GM12878 (cell line): ENCODE data around the gene FASTKD2. TPM values are rescaled to one million over a fixed set of nuclear protein-coding genes. Genes with fewer than 3 reads are reported as not detected.

Source experiments
- BCL3 ChIP-seq: IDR thresholded peaks from 2 replicates; pipeline ENCODE4 v1.6.1; 2011; ENCODE audit warnings: borderline replicate concordance, low read depth, mild to moderate bottlenecking, moderate library complexity, low read length; ENCODE audit not compliant: insufficient read depth, poor library complexity, severe bottlenecking
- BMI1 ChIP-seq: fragments of 450-650 bp; IDR thresholded peaks from 2 replicates; pipeline ENCODE4 v1.6.1; 2016; ENCODE audit warnings: mild to moderate bottlenecking, moderate library complexity, borderline replicate concordance
- CBX5 ChIP-seq: sonication (generic); IDR thresholded peaks from 2 replicates; pipeline ENCODE4 v1.6.1; 2016; ENCODE audit warnings: low read depth, moderate library complexity, mild to moderate bottlenecking, inconsistent platforms
- CHD4 ChIP-seq: fragments of 200-600 bp; sonication (generic); IDR thresholded peaks from 2 replicates; pipeline ENCODE4 v1.6.1; 2016; ENCODE audit warnings: mild to moderate bottlenecking
- EED ChIP-seq: sonication (generic); IDR thresholded peaks from 2 replicates; pipeline ENCODE4 v1.6.1; 2016; ENCODE audit warnings: antibody characterized with exemption, low read depth
- ESRRA ChIP-seq: IDR thresholded peaks from 2 replicates; pipeline ENCODE4 v1.6.1; 2012; ENCODE audit warnings: mild to moderate bottlenecking, low read length, improper control_type of control experiment
- HDAC6 ChIP-seq: fragments of 200-600 bp; sonication (generic); IDR thresholded peaks from one replicate; pipeline ENCODE4 v1.8.0; 2017; ENCODE audit warnings: antibody characterized with exemption; ENCODE audit not compliant: unreplicated experiment
- IRF4 ChIP-seq: IDR thresholded peaks from 2 replicates; pipeline ENCODE4 v1.6.1; 2011; ENCODE audit warnings: low read depth, low read length
- IRF5 ChIP-seq: fragments of 450-650 bp; IDR thresholded peaks from 2 replicates; pipeline ENCODE4 v1.6.1; 2017; ENCODE audit warnings: borderline replicate concordance
- KAT2A ChIP-seq: conservative IDR thresholded peaks from 2 replicates; pipeline ENCODE4 v1.6.1; 2011; ENCODE audit warnings: low read depth, low read length; ENCODE audit not compliant: control insufficient read depth
- SIX5 ChIP-seq: IDR thresholded peaks from 2 replicates; pipeline ENCODE4 v1.6.1; 2011; ENCODE audit warnings: mild to moderate bottlenecking, low read depth, low read length, moderate library complexity; ENCODE audit not compliant: severe bottlenecking
- SMAD1 ChIP-seq: fragments of 450-650 bp; IDR thresholded peaks from 2 replicates; pipeline ENCODE4 v1.6.1; 2018; ENCODE audit warnings: mild to moderate bottlenecking, low read depth; ENCODE audit not compliant: partially characterized antibody
- SP1 ChIP-seq: IDR thresholded peaks from one replicate; pipeline ENCODE4 v1.6.1; 2011; ENCODE audit warnings: low read depth, low read length
- SREBF2 ChIP-seq: IDR thresholded peaks from 2 replicates; pipeline ENCODE4 v1.6.1; 2012; ENCODE audit warnings: mild to moderate bottlenecking, low read length
- SUZ12 ChIP-seq: fragments of 200-600 bp; sonication (generic); IDR thresholded peaks from one replicate; pipeline ENCODE4 v1.6.1; 2018; ENCODE audit warnings: antibody characterized with exemption, mild to moderate bottlenecking; ENCODE audit not compliant: unreplicated experiment
- TAF1 ChIP-seq: IDR thresholded peaks from 2 replicates; pipeline ENCODE4 v1.6.1; 2011; ENCODE audit warnings: mild to moderate bottlenecking, low read depth, low read length, borderline replicate concordance
- TBL1XR1 ChIP-seq: IDR thresholded peaks from 2 replicates; pipeline ENCODE4 v1.6.1; 2012; ENCODE audit warnings: low read depth, low read length, improper control_type of control experiment
- ZZZ3 ChIP-seq: IDR thresholded peaks from 2 replicates; pipeline ENCODE4 v1.6.1; 2011; ENCODE audit warnings: low read depth; ENCODE audit not compliant: control insufficient read depth, insufficient read length
- polyA plus RNA-seq, 11 experiments: library from polyadenylated mRNA; depleted of rRNA in 4 of 11; unstranded in 6 of 11; stranded (reverse) in 5 of 11; fragments of >200 nt; fragmentation: Nextera tagmentation in 4 of 11; fragmentation: Illumina TruSeq in 1 of 11; extraction: Ambion mirVana in 4 of 11; extraction: Trizol in 1 of 11; gene quantifications; 1 replicate in 1 of 11; 2 replicates in 10 of 11; pipeline versions ENCODE4 v1.2.1 to v1.2.3, GENCODE V29; 2011 to 2016; ENCODE audit warnings: inconsistent platforms in 2 of 11, missing spikeins in 2 of 11, low read depth in 1 of 11
- total RNA-seq, 4 experiments: library from RNA; depleted of rRNA in 3 of 4; stranded (reverse); fragments of >200 nt in 3 of 4; fragmentation: Illumina TruSeq in 1 of 4; extraction: Trizol in 1 of 4; gene quantifications; 2 replicates each; pipeline versions ENCODE4 v1.2.1 to v1.2.3, GENCODE V29; 2013 to 2021
- TF ChIP-seq, protein P1 (sequence below): IDR thresholded peaks from 2 replicates; pipeline ENCODE4 v1.6.1; 2011; ENCODE audit warnings: low read depth, mild to moderate bottlenecking, low read length, moderate library complexity, borderline replicate concordance; ENCODE audit errors: extremely low read depth
- TF ChIP-seq, protein P2 (sequence below): fragments of 150-350 bp; IDR thresholded peaks from 2 replicates; pipeline ENCODE4 v1.6.1; 2014; ENCODE audit warnings: mild to moderate bottlenecking, low read depth, low read length
- TF ChIP-seq, protein P3 (sequence below): fragments of 450-650 bp; IDR thresholded peaks from 2 replicates; pipeline ENCODE4 v1.6.1; 2016; ENCODE audit warnings: mild to moderate bottlenecking
- TF ChIP-seq, protein P4 (sequence below): fragments of 450-650 bp; IDR thresholded peaks from 2 replicates; pipeline ENCODE4 v1.6.1; 2017; ENCODE audit warnings: mild to moderate bottlenecking, low read depth, inconsistent platforms; ENCODE audit not compliant: poor library complexity, severe bottlenecking

The FASTKD2 gene
- total and polyA plus RNA-seq, 10 of the 15 experiments (the other 5 are each of a cell fraction or from before 2014, with no cell fraction given), result 32.1 to 115 (median 52.3) TPM

DNA sequence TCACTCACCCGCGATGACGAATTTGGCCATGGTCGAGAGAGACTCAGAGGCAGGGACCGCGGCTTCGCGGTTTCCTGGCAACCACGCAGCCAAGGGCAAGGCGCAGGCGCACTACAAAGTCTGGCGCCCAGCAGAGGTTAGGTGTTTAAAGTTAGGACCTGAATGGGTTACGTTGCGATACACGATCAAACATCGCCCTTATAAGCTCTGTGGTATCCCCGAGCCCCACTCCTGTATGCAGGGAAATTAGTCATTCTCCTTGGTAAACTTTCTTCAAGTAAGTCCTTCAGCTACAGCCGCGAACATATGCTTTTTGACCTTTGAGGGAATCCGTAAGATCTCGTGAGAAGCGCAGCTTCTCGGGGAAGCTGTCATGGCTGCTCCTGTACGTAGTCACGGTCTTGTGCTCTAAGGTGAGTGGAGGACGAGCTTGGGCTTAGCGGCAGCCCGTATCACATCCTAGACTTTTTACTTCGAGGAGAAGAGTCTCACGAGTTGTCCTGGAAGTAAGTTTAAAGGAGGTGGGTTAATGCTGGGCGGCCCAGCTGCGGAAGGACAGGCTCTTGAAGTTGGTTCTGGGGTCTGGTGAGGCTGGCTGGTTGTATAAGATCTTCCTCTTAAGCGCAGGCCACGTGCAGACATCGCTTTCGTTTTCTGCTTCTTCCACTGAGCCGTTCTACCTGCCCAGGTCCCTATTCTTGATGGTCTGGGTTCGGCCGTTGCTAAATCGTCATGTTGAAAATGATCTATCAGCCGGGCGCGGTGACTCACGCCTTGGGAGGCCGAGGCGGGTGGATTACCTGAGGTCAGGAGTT lies at the start of gene FASTKD2, which contains the start of gene MDH1B (continued):
- TF ChIP-seq CBX5 (no peak; the same call in 1 of the 2 replicates), IRF4 (no peak; the same call in 1 of the 2 replicates), HDAC6 (no peak), CHD4 (no peak), TAF1 (peak; percentile 91), ESRRA (peak; percentile 46; the same call in 1 of the 2 replicates), SMAD1 (no peak), SP1 (peak; percentile 30), TBL1XR1 (no peak), KAT2A (no peak), SUZ12 (no peak), SIX5 (peak; percentile 62), EED (no peak), BCL3 (no peak), ZZZ3 (no peak), BMI1 (peak; percentile 73; the same call in 1 of the 2 replicates), SREBF2 (no peak), IRF5 (peak; percentile 84)
- TF ChIP-seq, protein P1, sequence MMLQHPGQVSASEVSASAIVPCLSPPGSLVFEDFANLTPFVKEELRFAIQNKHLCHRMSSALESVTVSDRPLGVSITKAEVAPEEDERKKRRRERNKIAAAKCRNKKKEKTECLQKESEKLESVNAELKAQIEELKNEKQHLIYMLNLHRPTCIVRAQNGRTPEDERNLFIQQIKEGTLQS, result no peak
- TF ChIP-seq, protein P2, sequence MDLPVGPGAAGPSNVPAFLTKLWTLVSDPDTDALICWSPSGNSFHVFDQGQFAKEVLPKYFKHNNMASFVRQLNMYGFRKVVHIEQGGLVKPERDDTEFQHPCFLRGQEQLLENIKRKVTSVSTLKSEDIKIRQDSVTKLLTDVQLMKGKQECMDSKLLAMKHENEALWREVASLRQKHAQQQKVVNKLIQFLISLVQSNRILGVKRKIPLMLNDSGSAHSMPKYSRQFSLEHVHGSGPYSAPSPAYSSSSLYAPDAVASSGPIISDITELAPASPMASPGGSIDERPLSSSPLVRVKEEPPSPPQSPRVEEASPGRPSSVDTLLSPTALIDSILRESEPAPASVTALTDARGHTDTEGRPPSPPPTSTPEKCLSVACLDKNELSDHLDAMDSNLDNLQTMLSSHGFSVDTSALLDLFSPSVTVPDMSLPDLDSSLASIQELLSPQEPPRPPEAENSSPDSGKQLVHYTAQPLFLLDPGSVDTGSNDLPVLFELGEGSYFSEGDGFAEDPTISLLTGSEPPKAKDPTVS, result no peak
- TF ChIP-seq, protein P3, sequence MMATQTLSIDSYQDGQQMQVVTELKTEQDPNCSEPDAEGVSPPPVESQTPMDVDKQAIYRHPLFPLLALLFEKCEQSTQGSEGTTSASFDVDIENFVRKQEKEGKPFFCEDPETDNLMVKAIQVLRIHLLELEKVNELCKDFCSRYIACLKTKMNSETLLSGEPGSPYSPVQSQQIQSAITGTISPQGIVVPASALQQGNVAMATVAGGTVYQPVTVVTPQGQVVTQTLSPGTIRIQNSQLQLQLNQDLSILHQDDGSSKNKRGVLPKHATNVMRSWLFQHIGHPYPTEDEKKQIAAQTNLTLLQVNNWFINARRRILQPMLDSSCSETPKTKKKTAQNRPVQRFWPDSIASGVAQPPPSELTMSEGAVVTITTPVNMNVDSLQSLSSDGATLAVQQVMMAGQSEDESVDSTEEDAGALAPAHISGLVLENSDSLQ, result no peak
- TF ChIP-seq, protein P4, sequence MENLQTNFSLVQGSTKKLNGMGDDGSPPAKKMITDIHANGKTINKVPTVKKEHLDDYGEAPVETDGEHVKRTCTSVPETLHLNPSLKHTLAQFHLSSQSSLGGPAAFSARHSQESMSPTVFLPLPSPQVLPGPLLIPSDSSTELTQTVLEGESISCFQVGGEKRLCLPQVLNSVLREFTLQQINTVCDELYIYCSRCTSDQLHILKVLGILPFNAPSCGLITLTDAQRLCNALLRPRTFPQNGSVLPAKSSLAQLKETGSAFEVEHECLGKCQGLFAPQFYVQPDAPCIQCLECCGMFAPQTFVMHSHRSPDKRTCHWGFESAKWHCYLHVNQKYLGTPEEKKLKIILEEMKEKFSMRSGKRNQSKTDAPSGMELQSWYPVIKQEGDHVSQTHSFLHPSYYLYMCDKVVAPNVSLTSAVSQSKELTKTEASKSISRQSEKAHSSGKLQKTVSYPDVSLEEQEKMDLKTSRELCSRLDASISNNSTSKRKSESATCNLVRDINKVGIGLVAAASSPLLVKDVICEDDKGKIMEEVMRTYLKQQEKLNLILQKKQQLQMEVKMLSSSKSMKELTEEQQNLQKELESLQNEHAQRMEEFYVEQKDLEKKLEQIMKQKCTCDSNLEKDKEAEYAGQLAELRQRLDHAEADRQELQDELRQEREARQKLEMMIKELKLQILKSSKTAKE, result peak; percentile 52
